Ovary (tissue), 3 donors: ENCODE results near the gene SPEG.

ENCODE experiments used
- CTCF ChIP-seq, 3 donors: fragments of 450-650 bp in 2 of 3; fragments of 200-600 bp in 1 of 3; IDR thresholded peaks; one replicate each; pipeline versions ENCODE4 v1.5.1 to v1.8.0; 2016 to 2022; ENCODE audit warnings: antibody characterized with exemption in 3 of 3, mild to moderate bottlenecking in 1 of 3
- POLR2A ChIP-seq: fragments of 450-650 bp; IDR thresholded peaks from one replicate; pipeline ENCODE4 v1.6.1; 2017; ENCODE audit warnings: antibody characterized with exemption, mild to moderate bottlenecking, moderate library complexity
- donor health status: DM: no; HTN: no; CAD: no.

DNA sequence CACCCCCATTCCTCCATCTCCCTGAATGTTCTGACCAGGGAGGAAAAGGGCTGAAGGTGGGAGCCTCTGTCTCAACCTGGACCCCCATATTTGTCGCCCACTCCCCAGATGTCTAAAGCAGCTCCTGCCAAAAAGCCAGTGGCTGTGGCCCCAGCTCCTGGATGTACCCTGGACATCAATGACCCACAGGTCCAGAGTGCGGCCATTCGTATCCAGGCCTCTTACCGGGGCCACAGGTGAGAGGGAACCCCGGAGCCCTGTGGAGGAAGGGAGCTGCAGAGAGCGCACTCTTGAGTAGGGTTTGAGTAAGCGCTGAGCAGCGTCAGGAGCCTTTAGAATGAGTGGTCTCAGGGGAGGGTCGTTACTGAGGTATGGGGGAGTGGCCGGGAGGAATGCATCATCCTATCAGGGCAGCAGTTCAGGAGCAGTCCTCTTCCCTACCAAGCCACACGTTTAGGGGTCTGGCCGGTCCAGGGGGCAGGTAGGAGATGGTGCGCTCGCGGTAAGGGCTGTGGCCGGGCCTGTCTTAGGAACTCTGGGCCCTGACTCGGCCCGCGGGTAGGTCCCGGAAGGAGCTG, 61.7 kb downstream of the SPEG start:
- TF ChIP-seq CTCF (IDR thresholded peaks at IDR 0.05) (no peak), POLR2A (no peak)
